ENCODE results near the gene TM4SF4. TPM values are rescaled to one million over a fixed set of nuclear protein-coding genes. Genes with fewer than 3 reads are reported as not detected.
"Not testable (repeated sequence)": the region's sequence is repeated elsewhere in the genome, so short reads cannot be mapped to it uniquely, and the experiment has no call there.

The TM4SF4 gene
- total RNA-seq, 1 donor from 2014 or later = 0.67 TPM

- H3K4me3 Mint-ChIP-seq (ENCODE audit: unreplicated experiment) = no peak overlapping the region
- TF ChIP-seq CTCF (IDR thresholded peaks at IDR 0.05; ENCODE audit: unreplicated experiment) = no peak
- H3K36me3 Mint-ChIP-seq (ENCODE audit: low read depth, unreplicated experiment) = peaks cover 3% of the 10 kb centered on the region
- no peak for DNase-seq (ENCODE audit: low spot score)
- no peak overlapping the region for H3K27ac Mint-ChIP-seq (ENCODE audit: unreplicated experiment)
- no peaks in the 10 kb centered on the region for H3K4me1 Mint-ChIP-seq (ENCODE audit: unreplicated experiment)
- no peaks in the 10 kb centered on the region for H3K27me3 Mint-ChIP-seq (ENCODE audit: unreplicated experiment)
- H3K9me3 Mint-ChIP-seq (ENCODE audit: unreplicated experiment) = no peaks in the 10 kb centered on the region
Measured at GRCh38 chr3:149441642-149442041, 32.9 kb upstream of the TM4SF4 start.

GRCh38 chr3:149442043-149442442 is 32.5 kb upstream of the TM4SF4 start:
- no peak for TF ChIP-seq CTCF (IDR thresholded peaks at IDR 0.05; ENCODE audit: unreplicated experiment)
- H3K4me3 Mint-ChIP-seq (ENCODE audit: unreplicated experiment) = no peak overlapping the region
- H3K4me1 Mint-ChIP-seq (ENCODE audit: unreplicated experiment) = no peaks in the 10 kb centered on the region
- H3K9me3 Mint-ChIP-seq (ENCODE audit: unreplicated experiment) = no peaks in the 10 kb centered on the region
- peaks cover 3% of the 10 kb centered on the region for H3K36me3 Mint-ChIP-seq (ENCODE audit: low read depth, unreplicated experiment)
- no peak for DNase-seq (ENCODE audit: low spot score)
- H3K27ac Mint-ChIP-seq (ENCODE audit: unreplicated experiment) = no peak overlapping the region
- no peaks in the 10 kb centered on the region for H3K27me3 Mint-ChIP-seq (ENCODE audit: unreplicated experiment)

GRCh38 chr3:149442851-149443544 is 31.5 kb upstream of the TM4SF4 start:
- no peaks in the 10 kb centered on the region for H3K4me1 Mint-ChIP-seq (ENCODE audit: unreplicated experiment)
- H3K27ac Mint-ChIP-seq (ENCODE audit: unreplicated experiment) = no peak overlapping the region
- peaks cover 3% of the 10 kb centered on the region for H3K36me3 Mint-ChIP-seq (ENCODE audit: low read depth, unreplicated experiment)
- no peak for TF ChIP-seq CTCF (IDR thresholded peaks at IDR 0.05; ENCODE audit: unreplicated experiment)
- no peaks in the 10 kb centered on the region for H3K9me3 Mint-ChIP-seq (ENCODE audit: unreplicated experiment)
- no peaks in the 10 kb centered on the region for H3K27me3 Mint-ChIP-seq (ENCODE audit: unreplicated experiment)
- H3K4me3 Mint-ChIP-seq (ENCODE audit: unreplicated experiment) = no peak overlapping the region
- no peak for DNase-seq (ENCODE audit: low spot score)

GRCh38 chr3:149443545-149443912 is 31.0 kb upstream of the TM4SF4 start:
- H3K27ac Mint-ChIP-seq (ENCODE audit: unreplicated experiment) = no peak overlapping the region
- no peak for TF ChIP-seq CTCF (IDR thresholded peaks at IDR 0.05; ENCODE audit: unreplicated experiment)
- no peaks in the 10 kb centered on the region for H3K9me3 Mint-ChIP-seq (ENCODE audit: unreplicated experiment)

GRCh38 chr3:149444867-149445266 is 29.6 kb upstream of the TM4SF4 start:
- not testable (repeated sequence) for H3K9me3 Mint-ChIP-seq (ENCODE audit: unreplicated experiment); H3K4me1 Mint-ChIP-seq (ENCODE audit: unreplicated experiment); DNase-seq (ENCODE audit: low spot score); H3K27me3 Mint-ChIP-seq (ENCODE audit: unreplicated experiment); H3K36me3 Mint-ChIP-seq (ENCODE audit: low read depth, unreplicated experiment); H3K4me3 Mint-ChIP-seq (ENCODE audit: unreplicated experiment); H3K27ac Mint-ChIP-seq (ENCODE audit: unreplicated experiment)

More at GRCh38 chr3:149443545-149443912, 31.0 kb upstream of the TM4SF4 start:
- H3K36me3 Mint-ChIP-seq (ENCODE audit: low read depth, unreplicated experiment) = peaks cover 3% of the 10 kb centered on the region
- H3K27me3 Mint-ChIP-seq (ENCODE audit: unreplicated experiment) = no peaks in the 10 kb centered on the region
- peaks cover 2% of the 10 kb centered on the region for H3K4me1 Mint-ChIP-seq (ENCODE audit: unreplicated experiment)
- no peak overlapping the region for H3K4me3 Mint-ChIP-seq (ENCODE audit: unreplicated experiment)
- no peak for DNase-seq (ENCODE audit: low spot score)

All from endothelial cell (in vitro differentiated cells).